H9 (cell line): ENCODE results near the gene DMXL1. TPM values are rescaled to one million over a fixed set of nuclear protein-coding genes. Genes with fewer than 3 reads are reported as not detected.

ENCODE experiments used
- DNase-seq: peaks from one replicate; pipeline ENCODE4 v3.0.0-alpha.2; 2017
- H2AFZ ChIP-seq: one replicate; pipeline ENCODE4 v1.6.1; 2013; ENCODE audit warnings: mild to moderate bottlenecking, low read length, control low read depth, moderate library complexity
- H2AK5ac ChIP-seq: 2 replicates; pipeline ENCODE4 v1.6.1; 2013; ENCODE audit warnings: low read length, control low read depth, mixed read lengths; ENCODE audit not compliant: insufficient read length
- H2BK120ac ChIP-seq: one replicate; pipeline ENCODE4 v1.6.1; 2013; ENCODE audit warnings: low read depth, mild to moderate bottlenecking, low read length, control low read depth, inconsistent platforms; ENCODE audit not compliant: poor library complexity, severe bottlenecking
- H2BK12ac ChIP-seq: 2 replicates; pipeline ENCODE4 v1.6.1; 2013; ENCODE audit warnings: low read length, control low read depth, mixed read lengths, low read depth; ENCODE audit not compliant: insufficient read length
- H2BK15ac ChIP-seq: 2 replicates; pipeline ENCODE4 v1.6.1; 2013; ENCODE audit warnings: low read depth, low read length, control low read depth
- H2BK20ac ChIP-seq: one replicate; pipeline ENCODE4 v1.6.1; 2013; ENCODE audit warnings: low read depth, mild to moderate bottlenecking, low read length, control low read depth, inconsistent platforms; ENCODE audit not compliant: poor library complexity, severe bottlenecking
- H2BK5ac ChIP-seq: 2 replicates; pipeline ENCODE4 v1.6.1; 2013; ENCODE audit warnings: low read length, control low read depth, mixed read lengths; ENCODE audit not compliant: insufficient read length
- H3K14ac ChIP-seq: 2 replicates; pipeline ENCODE4 v1.6.1; 2013; ENCODE audit warnings: low read length, control low read depth; ENCODE audit not compliant: insufficient read depth
- H3K18ac ChIP-seq: 2 replicates; pipeline ENCODE4 v1.6.1; 2013; ENCODE audit warnings: low read depth, mild to moderate bottlenecking, mixed read lengths, low read length, control low read depth; ENCODE audit not compliant: insufficient read length
- H3K23ac ChIP-seq: 2 replicates; pipeline ENCODE4 v1.6.1; 2013; ENCODE audit warnings: low read length, control low read depth, mixed read lengths, low read depth; ENCODE audit not compliant: insufficient read length
- H3K23me2 ChIP-seq: 2 replicates; pipeline ENCODE4 v1.6.1; 2013; ENCODE audit warnings: low read depth, mild to moderate bottlenecking, mixed read lengths, low read length, control low read depth; ENCODE audit not compliant: insufficient read length, poor library complexity, severe bottlenecking
- H3K27ac ChIP-seq: 2 replicates; pipeline ENCODE4 v1.5.1; 2013; ENCODE audit warnings: low read length, control low read depth, mixed read lengths, low read depth; ENCODE audit not compliant: insufficient read length
- H3K27me3 ChIP-seq: 2 replicates; pipeline ENCODE4 v1.6.1; 2013; ENCODE audit warnings: low read length, control low read depth, inconsistent platforms; ENCODE audit not compliant: insufficient read depth
- H3K4ac ChIP-seq: 2 replicates; pipeline ENCODE4 v1.6.1; 2013; ENCODE audit warnings: low read depth, mild to moderate bottlenecking, control low read depth, inconsistent platforms, low read length, moderate library complexity
- H3K4me1 ChIP-seq: 2 replicates; pipeline ENCODE4 v1.6.1; 2013; ENCODE audit warnings: low read length, control low read depth, inconsistent platforms; ENCODE audit not compliant: insufficient read depth
- H3K4me2 ChIP-seq: 2 replicates; pipeline ENCODE4 v1.6.1; 2013; ENCODE audit warnings: low read length, control low read depth, mixed read lengths; ENCODE audit not compliant: insufficient read length, insufficient read depth
- H3K56ac ChIP-seq: 2 replicates; pipeline ENCODE4 v1.6.1; 2013; ENCODE audit warnings: low read depth, mild to moderate bottlenecking, mixed read lengths, low read length, control low read depth; ENCODE audit not compliant: insufficient read length
- H3K79me1 ChIP-seq: 2 replicates; pipeline ENCODE4 v1.6.1; 2013; ENCODE audit warnings: low read depth, mild to moderate bottlenecking, moderate library complexity, low read length, control low read depth, inconsistent platforms; ENCODE audit not compliant: insufficient read depth, poor library complexity, severe bottlenecking
- H3K79me2 ChIP-seq: 2 replicates; pipeline ENCODE4 v1.6.1; 2013; ENCODE audit warnings: low read length, control low read depth, inconsistent platforms; ENCODE audit not compliant: insufficient read depth
- H3K9ac ChIP-seq: 2 replicates; pipeline ENCODE4 v1.6.1; 2013; ENCODE audit warnings: low read length, control low read depth, mixed read lengths; ENCODE audit not compliant: insufficient read length; ENCODE audit errors: extremely low read depth
- H3K9me3 ChIP-seq: one replicate; pipeline ENCODE4 v1.6.1; 2013; ENCODE audit warnings: low read depth, low read length, inconsistent platforms; ENCODE audit not compliant: control insufficient read depth
- H3T11ph ChIP-seq: one replicate; pipeline ENCODE4 v1.6.1; 2013; ENCODE audit warnings: mild to moderate bottlenecking, low read length, control low read depth, inconsistent platforms
- H4K20me1 ChIP-seq: one replicate; pipeline ENCODE4 v1.6.1; 2013; ENCODE audit not compliant: control insufficient read depth, insufficient read length, insufficient read depth
- H4K5ac ChIP-seq: 2 replicates; pipeline ENCODE4 v1.6.1; 2013; ENCODE audit warnings: low read depth, mild to moderate bottlenecking, mixed read lengths, low read length, control low read depth; ENCODE audit not compliant: insufficient read length
- H4K8ac ChIP-seq: replicated peaks from 2 replicates; pipeline ENCODE4 v1.6.1; 2013; ENCODE audit warnings: low read length, control low read depth, mixed read lengths, low read depth; ENCODE audit not compliant: insufficient read length
- H4K91ac ChIP-seq: 2 replicates; pipeline ENCODE4 v1.6.1; 2013; ENCODE audit warnings: low read depth, mild to moderate bottlenecking, moderate library complexity, mixed read lengths, low read length, control low read depth; ENCODE audit not compliant: insufficient read length
- H3K27ac Mint-ChIP-seq, 3 experiments: 2 replicates in 2 of 3; 3 replicates in 1 of 3; pipeline ENCODE4 v1.8.0; 2020 to 2021; ENCODE audit warnings: mixed read lengths in 3 of 3, mild to moderate bottlenecking in 1 of 3, moderate library complexity in 1 of 3
- H3K27me3 Mint-ChIP-seq: 2 replicates; pipeline ENCODE4 v1.8.0; 2021; ENCODE audit warnings: low read depth, mild to moderate bottlenecking, moderate library complexity, mixed read lengths
- H3K36me3 Mint-ChIP-seq, 3 experiments: 2 replicates in 2 of 3; 3 replicates in 1 of 3; pipeline ENCODE4 v1.8.0; 2020 to 2021; ENCODE audit warnings: low read depth in 3 of 3, mixed read lengths in 3 of 3; ENCODE audit not compliant: insufficient read depth in 1 of 3
- H3K4me1 Mint-ChIP-seq, 2 experiments: 2 replicates each; pipeline ENCODE4 v1.8.0; 2020; ENCODE audit warnings: mixed read lengths in 2 of 2
- H3K4me3 Mint-ChIP-seq, 2 experiments: 2 replicates in 1 of 2; 3 replicates in 1 of 2; pipeline ENCODE4 v1.8.0; 2020 to 2021; ENCODE audit warnings: mild to moderate bottlenecking in 2 of 2, mixed read lengths in 2 of 2, moderate library complexity in 1 of 2
- H3K9me3 Mint-ChIP-seq, 2 experiments: 2 replicates in 1 of 2; 3 replicates in 1 of 2; pipeline ENCODE4 v1.8.0; 2020; ENCODE audit warnings: mild to moderate bottlenecking in 2 of 2, mixed read lengths in 2 of 2, moderate library complexity in 1 of 2
- WGBS: extraction: QIAGEN DNeasy Blood & Tissue Kit; methylation state at CpG from one replicate; pipeline ENCODE4 v1.1.7; 2013; ENCODE audit warnings: missing lambda C conversion rate, low lambda C conversion rate, mixed read lengths; ENCODE audit not compliant: insufficient read length; ENCODE audit errors: extremely low coverage; 5-methylcytosine and 5-hydroxymethylcytosine counted together
- total RNA-seq: library from RNA; stranded (reverse); gene quantifications from 2 replicates; pipeline ENCODE4 v1.2.1, GENCODE V29; 2021
- TF ChIP-seq, protein P1 (sequence below): fragments of 200-600 bp; sonication (generic); conservative IDR thresholded peaks from 3 replicates; pipeline ENCODE4 v1.8.0; 2021; ENCODE audit warnings: antibody characterized with exemption, mild to moderate bottlenecking

DMXL1 gene
- total RNA-seq, 1 experiment from 2014 or later, result 63.5 TPM

DNA sequence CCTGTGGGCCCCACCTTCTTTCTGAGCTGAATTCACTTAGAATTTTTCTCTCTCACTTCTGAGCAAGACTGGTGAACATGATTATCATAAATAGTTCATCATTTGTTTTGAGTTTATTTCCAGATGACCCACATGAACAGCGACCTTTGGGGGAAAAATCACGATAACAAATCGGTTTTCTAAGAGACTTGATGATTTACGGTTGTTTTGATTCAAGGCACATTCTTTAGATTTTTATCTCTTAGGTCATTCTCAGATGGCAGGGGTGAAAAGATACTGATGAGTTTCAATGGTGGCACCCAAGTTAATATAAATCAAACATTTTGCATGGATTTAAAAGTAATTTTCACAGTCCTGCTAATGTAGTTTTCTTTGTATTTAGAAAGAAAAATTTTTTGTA lies 95.1 kb downstream of the DMXL1 start:
- Histone ChIP-seq H3K27ac (peak overlapping the region; percentile 20), H3K56ac (no peak overlapping the region)

More for the DNA sequence above, 95.1 kb downstream of the DMXL1 start:
- no peak overlapping the region for H2AK5ac ChIP-seq
- H3T11ph ChIP-seq, result no peak overlapping the region
- H3K9me3 ChIP-seq, result no peaks in the 10 kb centered on the region
- H2AFZ ChIP-seq, result no peak overlapping the region
- Mint-ChIP-seq H3K4me3 (no peak overlapping the region), H3K27me3 (no peaks in the 10 kb centered on the region), H3K9me3 (peaks cover 7 to 8% of the 10 kb centered on the region in 2 experiments; a peak in 3 of 5 replicates), H3K4me1 (peaks cover 18 to 20% of the 10 kb centered on the region in 2 experiments), H3K36me3 (peaks cover 18 to 39% (median 23%) of the 10 kb centered on the region in 3 experiments), H3K27ac (peak overlapping the region; percentile 57 to 94 (median 67); a peak in 4 of 7 replicates)
- no peak for DNase-seq
- no peak overlapping the region for H2BK12ac ChIP-seq
- H4K8ac ChIP-seq, result no peak overlapping the region
- no peak overlapping the region for H2BK120ac ChIP-seq
- WGBS, result no CpG with 5 or more reads among the region's 4 CpGs
- H4K5ac ChIP-seq, result no peak overlapping the region
- H3K9ac ChIP-seq, result no peak overlapping the region
- H3K27me3 ChIP-seq, result no peaks in the 10 kb centered on the region
- H3K79me1 ChIP-seq, result no peaks in the 10 kb centered on the region
- H3K79me2 ChIP-seq, result no peaks in the 10 kb centered on the region
- no peak overlapping the region for H2BK15ac ChIP-seq
- TF ChIP-seq, protein P1, sequence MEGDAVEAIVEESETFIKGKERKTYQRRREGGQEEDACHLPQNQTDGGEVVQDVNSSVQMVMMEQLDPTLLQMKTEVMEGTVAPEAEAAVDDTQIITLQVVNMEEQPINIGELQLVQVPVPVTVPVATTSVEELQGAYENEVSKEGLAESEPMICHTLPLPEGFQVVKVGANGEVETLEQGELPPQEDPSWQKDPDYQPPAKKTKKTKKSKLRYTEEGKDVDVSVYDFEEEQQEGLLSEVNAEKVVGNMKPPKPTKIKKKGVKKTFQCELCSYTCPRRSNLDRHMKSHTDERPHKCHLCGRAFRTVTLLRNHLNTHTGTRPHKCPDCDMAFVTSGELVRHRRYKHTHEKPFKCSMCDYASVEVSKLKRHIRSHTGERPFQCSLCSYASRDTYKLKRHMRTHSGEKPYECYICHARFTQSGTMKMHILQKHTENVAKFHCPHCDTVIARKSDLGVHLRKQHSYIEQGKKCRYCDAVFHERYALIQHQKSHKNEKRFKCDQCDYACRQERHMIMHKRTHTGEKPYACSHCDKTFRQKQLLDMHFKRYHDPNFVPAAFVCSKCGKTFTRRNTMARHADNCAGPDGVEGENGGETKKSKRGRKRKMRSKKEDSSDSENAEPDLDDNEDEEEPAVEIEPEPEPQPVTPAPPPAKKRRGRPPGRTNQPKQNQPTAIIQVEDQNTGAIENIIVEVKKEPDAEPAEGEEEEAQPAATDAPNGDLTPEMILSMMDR, result no peak
- no peak overlapping the region for H3K18ac ChIP-seq
- H3K4ac ChIP-seq, result no peak overlapping the region
- no peak overlapping the region for H3K23ac ChIP-seq
- H4K20me1 ChIP-seq, result no peaks in the 10 kb centered on the region
- no peaks in the 10 kb centered on the region for H3K23me2 ChIP-seq
- no peak overlapping the region for H3K14ac ChIP-seq
- no peaks in the 10 kb centered on the region; the same call in 1 of the 2 replicates for H3K4me1 ChIP-seq
- no peak overlapping the region for H3K4me2 ChIP-seq
- no peak overlapping the region for H4K91ac ChIP-seq
- no peak overlapping the region for H2BK20ac ChIP-seq
- no peak overlapping the region for H2BK5ac ChIP-seq
